GM12892 (cell line): Measurements from ENCODE around the gene SNX15.

Source experiments
- POLR2A ChIP-seq: IDR thresholded peaks from 2 replicates; pipeline ENCODE4 v1.6.1; 2011; ENCODE audit warnings: low read depth, low read length, control low read depth
- TAF1 ChIP-seq: IDR thresholded peaks from 2 replicates; pipeline ENCODE4 v1.6.1; 2011; ENCODE audit warnings: low read depth, mild to moderate bottlenecking, control low read depth, low read length, borderline replicate concordance

- TF ChIP-seq TAF1 (no peak), POLR2A (no peak)
Measured at GRCh38 chr11:65078151-65078550, 50.9 kb downstream of the SNX15 start.
